ENCODE results near the gene LTA.
"Not testable (repeated sequence)": the region's sequence is repeated elsewhere in the genome, so short reads cannot be mapped to it uniquely, and the experiment has no call there.

LTA gene

DNA sequence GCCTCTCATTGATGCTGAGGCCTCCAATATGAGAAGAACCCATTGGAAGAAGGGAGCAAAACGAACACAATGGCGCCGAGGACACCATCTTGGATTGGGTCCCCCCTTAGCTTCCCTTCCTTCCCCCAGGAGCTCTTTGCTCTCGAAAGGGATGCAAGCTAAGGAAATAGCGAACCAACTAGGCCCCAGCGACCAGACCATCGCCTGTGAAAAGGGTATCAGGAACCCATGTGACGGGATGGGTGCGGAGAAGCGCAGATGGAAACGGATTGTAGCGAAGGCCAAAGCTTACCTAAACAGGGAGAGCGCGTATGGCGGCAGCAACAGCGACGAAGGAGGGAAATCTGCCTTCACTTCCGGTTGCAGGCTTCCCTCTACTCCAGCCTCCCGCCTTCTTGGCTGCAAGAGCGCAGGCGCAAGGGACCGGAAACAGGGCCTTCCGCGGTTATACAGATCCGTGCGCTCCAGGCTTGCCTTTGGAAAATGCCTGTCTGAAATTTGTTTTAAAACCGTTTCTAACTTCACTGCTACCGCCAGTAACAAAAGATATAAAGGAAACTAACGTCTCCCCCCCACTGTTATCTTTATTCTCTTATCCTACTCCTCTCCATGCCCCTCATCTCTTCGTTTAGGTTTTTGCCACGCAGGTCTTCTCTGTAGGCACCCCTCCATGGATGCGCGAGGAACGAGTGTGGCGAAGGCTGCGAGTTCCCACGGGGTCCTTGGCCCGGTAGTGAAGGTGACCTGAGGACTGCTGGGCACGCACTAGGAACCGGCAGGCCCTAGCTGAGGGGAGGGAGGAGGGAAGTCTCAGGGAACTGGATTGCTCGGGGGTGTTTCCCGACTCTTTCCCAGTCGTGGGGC is 30.2 kb upstream of the LTA start, which contains the start of gene DDX39B:
Gene DDX39B (minus strand): TSS at position 346 of the 864 bp plus-strand sequence. CDS start 1,471 bp downstream, outside the sequence.
- peak; percentile 97 for DNase-seq (ENCODE audit: low spot score)

DNA sequence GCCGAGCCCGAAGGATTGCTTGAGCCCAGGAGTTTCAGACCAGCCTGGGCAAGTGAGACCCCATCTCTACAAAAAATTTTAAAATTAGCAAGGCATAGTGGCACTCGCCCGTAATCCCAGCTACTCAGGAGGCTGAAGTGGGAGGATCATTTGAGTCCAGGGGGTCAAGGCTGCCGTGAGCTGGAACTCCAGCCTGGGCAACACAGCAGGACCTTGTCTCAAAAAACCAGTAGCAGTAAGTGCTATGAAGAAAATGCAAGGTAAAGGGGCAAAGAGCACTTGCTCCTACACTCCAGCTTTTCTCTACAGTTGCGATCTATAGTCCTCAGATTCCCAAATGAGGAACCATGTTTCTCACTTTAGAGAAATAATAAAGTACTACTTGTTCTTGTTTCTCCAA is 28.4 kb upstream of the LTA start:
- no peak for DNase-seq (ENCODE audit: low spot score)

DNA sequence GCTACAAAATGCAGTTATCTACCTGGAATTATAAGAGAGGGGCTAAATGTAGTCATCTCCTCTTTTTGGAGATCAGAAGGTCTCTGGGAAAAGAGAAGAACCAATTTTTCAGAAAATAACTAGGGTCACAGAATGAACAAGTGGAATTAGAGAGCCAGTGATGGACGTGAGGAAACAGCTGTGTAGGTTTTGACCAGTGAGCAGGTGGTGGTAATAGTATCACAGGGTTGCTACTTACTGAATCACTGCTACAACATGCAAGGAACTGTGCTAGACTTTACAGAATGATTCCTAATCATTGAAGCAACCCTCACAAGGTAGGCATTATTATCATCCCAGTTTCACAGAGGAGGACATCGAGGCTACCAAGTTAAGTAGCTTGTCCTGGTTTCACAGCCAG is 27.4 kb upstream of the LTA start:
- no peak for DNase-seq (ENCODE audit: low spot score)

GRCh38 chr6:31545291-31545690 is 26.8 kb upstream of the LTA start:
- no peak for DNase-seq (ENCODE audit: low spot score)

GRCh38 chr6:31546339-31546957 is 25.6 kb upstream of the LTA start, which contains the start of gene ATP6V1G2:
Gene ATP6V1G2, minus strand, starts transcription at chr6:31546608. Its CDS starts 49 bp downstream, at chr6:31546559.
- DNase-seq (ENCODE audit: low spot score): peak; percentile 90

DNA sequence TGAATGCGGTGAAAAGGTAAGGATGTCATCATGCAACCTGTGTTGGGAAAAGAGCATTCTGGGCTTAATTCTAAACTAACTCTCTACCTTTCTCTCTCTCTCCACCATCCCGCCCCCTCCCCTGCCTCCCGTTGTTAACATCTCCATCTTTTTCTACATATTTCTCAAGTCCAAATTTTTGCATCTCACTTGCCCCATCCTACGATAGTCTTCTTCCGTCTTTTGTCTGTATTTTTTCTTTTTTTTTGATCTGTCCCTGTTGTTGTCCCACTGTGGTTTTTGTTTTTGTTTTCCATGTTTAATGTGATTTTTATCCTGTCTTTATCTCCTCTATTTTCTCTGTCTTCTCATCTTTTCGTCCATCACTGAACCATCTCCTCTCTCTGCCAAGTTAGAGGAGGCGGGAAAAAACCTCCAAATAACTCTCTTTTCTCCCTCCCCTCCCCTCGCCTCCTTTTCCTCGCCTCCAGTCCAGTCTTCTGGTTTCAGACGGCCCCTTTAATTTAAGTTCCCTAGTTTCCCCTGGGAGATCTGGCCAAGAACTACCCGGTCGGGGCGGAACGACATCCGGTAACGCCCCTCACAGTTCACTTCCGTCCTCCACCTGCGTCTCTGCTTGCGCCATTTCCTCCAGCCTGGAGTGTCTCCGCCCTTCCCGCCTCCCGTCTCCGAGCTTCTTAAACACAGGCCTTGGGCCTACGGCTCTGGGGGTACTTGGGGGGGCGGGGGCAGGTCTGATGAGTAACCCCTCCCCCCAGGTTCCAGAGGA is 24.9 kb upstream of the LTA start, which contains the start of gene NFKBIL1:
Gene NFKBIL1 (plus strand): TSS at position 651 of the 769 bp plus-strand sequence. CDS start 87 bp downstream, at position 738.
- peak; percentile 92 for DNase-seq (ENCODE audit: low spot score)

DNA sequence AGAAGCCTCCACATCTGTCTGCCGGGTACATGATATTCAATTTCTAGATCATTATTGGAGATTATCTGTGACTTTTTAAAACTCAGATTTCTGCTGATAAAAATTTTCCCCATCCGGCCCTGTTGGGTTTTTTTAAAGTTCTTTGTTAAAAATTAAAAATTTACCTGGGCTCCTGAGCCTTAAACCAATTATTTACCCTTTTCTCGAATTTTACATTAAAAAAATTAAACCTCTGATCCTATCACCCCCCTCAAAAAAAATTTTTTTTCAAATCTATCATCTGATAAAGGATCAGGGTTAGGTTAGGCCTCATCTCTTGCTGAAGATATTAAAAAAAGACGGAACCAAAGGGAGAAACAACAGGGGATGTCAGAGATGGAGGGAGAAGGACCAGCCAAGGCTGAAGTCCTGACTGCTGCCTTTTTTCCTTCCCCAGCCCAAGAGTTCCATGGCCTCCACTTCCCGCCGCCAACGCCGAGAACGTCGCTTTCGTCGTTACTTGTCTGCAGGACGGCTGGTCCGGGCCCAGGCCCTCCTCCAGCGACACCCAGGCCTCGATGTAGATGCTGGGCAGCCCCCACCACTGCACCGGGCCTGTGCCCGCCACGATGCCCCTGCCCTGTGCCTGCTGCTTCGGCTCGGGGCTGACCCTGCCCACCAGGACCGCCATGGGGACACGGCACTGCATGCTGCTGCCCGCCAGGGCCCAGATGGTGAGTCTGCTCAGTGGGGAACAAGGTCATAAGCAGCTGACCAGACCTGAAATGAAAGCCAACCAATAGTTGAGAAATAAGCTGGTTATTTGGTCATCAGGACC is 24.2 kb upstream of the LTA start:
- DNase-seq (ENCODE audit: low spot score): no peak

DNA sequence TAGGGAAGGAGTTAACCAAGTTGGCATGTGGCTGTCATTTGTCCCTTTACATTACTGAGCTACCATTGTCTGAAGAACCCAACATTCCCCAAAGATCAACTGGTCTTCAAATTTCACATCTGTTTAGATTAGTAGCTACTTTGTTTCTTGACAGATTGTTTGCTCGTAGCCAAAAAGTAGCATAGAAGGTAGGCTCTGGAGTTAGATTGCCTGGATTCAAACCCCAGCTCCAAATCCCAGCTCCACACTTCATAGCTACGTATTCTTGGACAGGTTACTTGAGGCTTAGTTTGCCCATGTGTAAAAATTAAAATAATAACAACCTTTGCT is 23.6 kb upstream of the LTA start:
- no peak for DNase-seq (ENCODE audit: low spot score)

GRCh38 chr6:31551371-31551770 is 20.7 kb upstream of the LTA start:
- not testable (repeated sequence) for DNase-seq (ENCODE audit: low spot score)

- no peak for DNase-seq (ENCODE audit: low spot score)
These were observed 15.8 kb upstream of the LTA start for GRCh38 chr6:31556307-31556706.

DNA sequence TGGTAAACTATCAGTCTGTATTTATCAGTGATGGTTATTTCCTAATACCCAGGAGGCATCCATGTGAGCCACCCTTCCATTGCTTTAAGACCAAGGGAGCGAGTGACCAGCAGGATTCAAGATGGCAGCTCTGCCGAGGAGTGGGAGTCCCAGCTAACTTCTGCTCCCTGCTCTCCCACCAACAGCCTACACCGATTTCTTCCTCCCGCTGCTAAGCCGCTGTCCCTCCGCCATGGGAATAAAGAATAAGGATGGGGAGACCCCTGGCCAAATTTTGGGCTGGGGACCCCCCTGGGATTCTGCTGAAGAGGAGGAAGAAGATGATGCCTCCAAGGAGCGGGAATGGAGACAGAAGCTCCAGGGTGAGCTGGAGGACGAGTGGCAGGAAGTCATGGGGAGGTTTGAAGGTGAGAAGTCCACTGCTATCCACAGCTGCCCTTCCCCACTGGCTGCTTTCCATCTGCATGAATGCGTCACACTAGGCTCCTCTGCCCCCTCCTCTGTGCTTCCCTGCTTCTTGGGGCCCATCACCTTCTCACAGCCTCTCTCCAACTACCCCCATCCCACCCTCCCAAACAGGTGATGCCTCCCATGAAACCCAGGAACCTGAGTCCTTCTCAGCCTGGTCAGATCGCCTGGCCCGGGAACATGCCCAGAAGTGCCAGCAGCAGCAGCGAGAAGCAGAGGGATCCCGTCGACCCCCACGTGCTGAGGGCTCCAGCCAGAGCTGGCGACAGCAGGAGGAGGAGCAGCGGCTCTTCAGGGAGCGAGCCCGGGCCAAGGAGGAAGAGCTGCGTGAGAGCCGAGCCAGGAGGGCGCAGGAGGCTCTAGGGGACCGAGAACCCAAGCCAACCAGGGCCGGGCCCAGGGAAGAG is 14.4 kb upstream of the LTA start:
- DNase-seq (ENCODE audit: low spot score): no peak

GRCh38 chr6:31558318-31558625 is 13.8 kb upstream of the LTA start:
- DNase-seq (ENCODE audit: low spot score): no peak

- DNase-seq (ENCODE audit: low spot score): no peak
These were observed 13.2 kb upstream of the LTA start for GRCh38 chr6:31558631-31559500.

DNA sequence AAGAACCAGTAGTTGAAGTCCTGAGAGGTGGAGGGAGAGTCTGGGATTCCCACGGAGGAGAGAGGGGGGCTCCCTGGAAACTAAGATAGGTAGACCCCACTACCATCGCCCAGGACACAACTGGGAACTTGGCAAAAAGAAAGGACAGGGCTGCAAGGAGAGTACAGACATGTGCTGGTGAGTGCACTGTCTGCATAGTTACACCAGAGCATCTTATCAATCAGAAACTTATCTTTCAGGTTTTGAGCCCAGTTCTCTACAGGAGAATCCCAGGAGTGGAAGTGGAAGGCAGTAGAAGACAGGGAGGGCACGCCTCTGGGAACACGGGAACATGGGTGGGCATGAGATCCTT is 12.5 kb upstream of the LTA start:
- DNase-seq (ENCODE audit: low spot score): no peak

DNA sequence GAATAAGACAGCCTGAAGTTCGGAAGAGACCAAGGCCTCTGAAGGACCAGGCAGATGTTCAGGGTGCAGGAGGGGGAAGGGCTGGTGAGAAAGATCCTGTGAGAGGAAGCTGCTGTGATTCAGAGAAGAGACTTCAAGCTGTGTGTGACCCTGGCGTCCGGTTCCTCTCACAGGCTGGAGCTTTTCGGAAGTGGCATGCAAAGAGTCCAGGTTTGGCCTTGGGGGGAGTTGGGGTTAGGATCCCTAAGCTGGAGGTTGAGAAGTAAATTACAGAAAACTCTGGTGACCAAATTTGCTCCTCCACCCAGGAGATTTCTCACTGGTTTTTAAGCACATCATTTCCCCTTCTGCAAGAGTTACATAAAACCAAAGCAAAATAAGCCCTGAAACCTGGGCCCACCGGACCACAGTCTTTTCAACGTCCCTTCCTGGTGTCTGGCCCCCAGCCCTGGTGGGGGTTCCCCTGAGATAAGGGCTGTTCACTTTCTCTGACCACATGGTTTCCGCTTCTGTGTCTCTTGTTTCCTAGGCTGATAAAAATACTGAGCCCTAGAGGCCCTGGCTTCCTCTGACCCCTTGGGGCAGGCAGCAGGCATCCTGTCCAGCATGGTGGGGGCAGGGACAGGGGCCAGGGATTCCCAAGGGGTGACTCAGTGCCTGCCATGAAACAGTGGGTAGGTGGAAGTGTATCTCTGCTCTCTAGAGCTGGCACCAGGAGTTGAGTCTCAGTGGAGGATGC is 12.0 kb upstream of the LTA start:
- DNase-seq (ENCODE audit: low spot score): no peak

- DNase-seq (ENCODE audit: low spot score): no peak
These were observed 11.4 kb upstream of the LTA start for GRCh38 chr6:31560697-31561058.

DNA sequence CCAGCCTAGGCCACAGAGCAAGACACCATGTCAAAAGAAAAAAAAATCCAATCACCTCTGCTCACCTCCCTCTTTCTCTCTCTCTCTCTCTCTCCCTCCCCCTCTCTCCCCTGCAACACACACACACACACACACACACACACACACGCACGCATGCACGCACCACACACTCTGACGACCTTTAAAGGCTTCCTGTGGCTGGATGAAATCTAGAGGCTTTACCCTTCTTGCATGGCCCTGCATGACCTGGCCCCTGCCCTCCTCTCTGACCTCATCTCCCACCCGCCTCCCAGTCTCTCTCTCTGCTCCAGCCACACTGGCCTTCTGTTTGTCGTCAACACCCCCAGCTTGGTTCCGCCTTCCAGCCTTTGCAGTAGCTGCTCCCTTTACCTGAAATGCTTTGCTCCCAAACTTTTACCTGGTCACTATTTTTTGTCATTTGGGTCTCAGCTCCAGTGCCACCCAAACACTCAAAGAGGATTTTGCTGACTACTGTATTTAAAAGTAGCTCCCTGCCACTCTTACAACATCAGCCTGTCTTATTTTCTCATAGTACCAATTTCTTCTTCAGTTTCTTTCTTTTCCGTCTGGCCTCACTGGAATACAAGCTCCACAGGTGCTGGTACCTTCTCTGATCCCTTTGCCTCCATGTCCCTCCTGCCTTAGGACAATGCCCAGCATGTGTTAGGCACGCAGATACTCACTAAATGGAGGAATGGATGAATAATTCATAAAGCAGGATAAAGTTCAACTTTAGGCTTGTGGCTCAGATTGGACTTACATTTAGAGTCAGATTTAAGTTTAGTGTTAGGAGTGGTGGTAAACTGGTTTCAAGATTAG is 4.3 kb upstream of the LTA start:
- DNase-seq (ENCODE audit: low spot score): no peak

- DNase-seq (ENCODE audit: low spot score): no peak
These were observed 3.5 kb upstream of the LTA start for GRCh38 chr6:31568537-31568961.

All from hematopoietic multipotent progenitor cell treated with erythropoietin and hydrocortisone succinate and interleukin-3 and kit ligand, for 17 days (in vitro differentiated cells).